CD8-positive, alpha-beta memory T cell (primary cell): Measurements from ENCODE around the gene TBC1D28. TPM values are rescaled to one million over a fixed set of nuclear protein-coding genes. Genes with fewer than 3 reads are reported as not detected.
A peak's percentile ranks its signal among the peaks of the same experiment; 100 is the strongest.
"Not testable (repeated sequence)": the region's sequence is repeated elsewhere in the genome, so short reads cannot be mapped to it uniquely, and the experiment has no call there.

Experiments used
- CTCF ChIA-PET: fragments of 350-600 bp; sonication (Branson Sonifier 250); formaldehyde crosslinking; loops from one replicate; lab custom pipeline; 2021; ENCODE audit warnings: antibody characterized with exemption; lab: Charles Lee
- POLR2A ChIA-PET: fragments of 350-600 bp; sonication (Branson Sonifier 250); formaldehyde crosslinking; loops from one replicate; lab custom pipeline; 2021; ENCODE audit warnings: antibody characterized with exemption; lab: Charles Lee
- DNase-seq, 5 donors: peaks; one replicate each; pipeline versions ENCODE4 v3.0.0 to v3.0.0-alpha.2; 2020 to 2022; ENCODE audit warnings: mixed read lengths in 1 of 5
- H3K27ac ChIP-seq: one replicate; pipeline ENCODE4 v1.7.0; 2013; ENCODE audit warnings: low read depth, mild to moderate bottlenecking, low read length, moderate library complexity
- H3K27me3 ChIP-seq: 2 replicates; pipeline ENCODE4 v1.7.0; 2013; ENCODE audit warnings: low read length, mild to moderate bottlenecking; ENCODE audit not compliant: insufficient read depth, poor library complexity, severe bottlenecking
- H3K36me3 ChIP-seq: 2 replicates; pipeline ENCODE4 v1.7.0; 2013; ENCODE audit warnings: mild to moderate bottlenecking, low read length, moderate library complexity; ENCODE audit not compliant: insufficient read depth
- H3K4me1 ChIP-seq: 2 replicates; pipeline ENCODE4 v1.7.0; 2013; ENCODE audit warnings: mild to moderate bottlenecking, low read length, moderate library complexity; ENCODE audit not compliant: insufficient read depth
- H3K4me3 ChIP-seq: 2 replicates; pipeline ENCODE4 v1.7.0; 2013; ENCODE audit warnings: mild to moderate bottlenecking, low read length
- H3K9me3 ChIP-seq: 2 replicates; pipeline ENCODE4 v1.7.0; 2013; ENCODE audit warnings: mild to moderate bottlenecking, low read length
- H3K27ac Mint-ChIP-seq, 8 donors: one replicate each; pipeline ENCODE4 v1.8.0; 2020 to 2021; ENCODE audit warnings: mixed read lengths in 8 of 8, mild to moderate bottlenecking in 6 of 8, inconsistent platforms in 3 of 8, moderate library complexity in 3 of 8
- H3K27me3 Mint-ChIP-seq, 2 donors: one replicate each; pipeline ENCODE4 v1.8.0; 2020 to 2021; ENCODE audit warnings: mixed read lengths in 2 of 2, mild to moderate bottlenecking in 1 of 2, moderate library complexity in 1 of 2
- H3K36me3 Mint-ChIP-seq, 3 donors: one replicate each; pipeline ENCODE4 v1.8.0; 2020 to 2021; ENCODE audit warnings: mixed read lengths in 3 of 3, inconsistent platforms in 1 of 3, mild to moderate bottlenecking in 1 of 3
- H3K4me1 Mint-ChIP-seq, 3 donors: one replicate each; pipeline ENCODE4 v1.8.0; 2020 to 2021; ENCODE audit warnings: mixed read lengths in 3 of 3, inconsistent platforms in 1 of 3, mild to moderate bottlenecking in 1 of 3
- H3K4me3 Mint-ChIP-seq, 7 donors: one replicate each; pipeline ENCODE4 v1.8.0; 2020 to 2021; ENCODE audit warnings: mixed read lengths in 7 of 7, mild to moderate bottlenecking in 6 of 7, moderate library complexity in 4 of 7, inconsistent platforms in 2 of 7
- H3K9me3 Mint-ChIP-seq, 5 donors: one replicate each; pipeline ENCODE4 v1.8.0; 2020 to 2022; ENCODE audit warnings: mixed read lengths in 5 of 5, mild to moderate bottlenecking in 3 of 5, moderate library complexity in 2 of 5, inconsistent platforms in 1 of 5
- polyA plus RNA-seq: library from polyadenylated mRNA; unstranded; fragments of 300-500 nt; fragmentation: Illumina TruSeq; gene quantifications from one replicate; pipeline ENCODE4 v1.2.3, GENCODE V29; 2021
- total RNA-seq, 2 experiments: library from RNA; stranded (reverse); gene quantifications; one replicate each; pipeline ENCODE4 v1.2.3, GENCODE V29; 2021

TBC1D28 gene
- total and polyA plus RNA-seq, 3 experiments from 2014 or later = not detected

DNA sequence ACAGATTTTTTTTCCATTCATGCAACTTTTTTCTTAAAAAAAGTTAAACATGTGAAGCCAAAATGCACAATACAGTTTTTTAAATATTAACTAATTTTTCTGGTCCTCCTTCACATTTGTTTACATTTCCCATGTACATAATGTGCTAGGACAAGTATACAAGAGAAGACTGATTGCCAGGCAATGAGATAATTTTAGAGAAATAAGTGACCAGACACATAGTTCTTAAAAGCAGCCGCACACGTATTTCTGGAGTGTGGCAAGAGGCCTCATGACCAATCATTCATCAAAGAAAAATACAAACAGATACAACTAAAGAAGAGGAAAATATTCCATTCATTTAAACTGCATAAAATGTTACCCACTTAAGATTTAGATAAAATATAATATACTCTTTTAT lies 22.1 kb upstream of the TBC1D28 start:
- peaks cover 17% of the 10 kb centered on the region for H3K9me3 ChIP-seq
- H3K4me3 Mint-ChIP-seq, DNase-seq, H3K27me3 ChIP-seq, H3K27ac Mint-ChIP-seq, POLR2A ChIA-PET, H3K4me1 ChIP-seq, H3K27me3 Mint-ChIP-seq, CTCF ChIA-PET, H3K27ac ChIP-seq, H3K4me3 ChIP-seq, H3K36me3 ChIP-seq, H3K4me1 Mint-ChIP-seq: not testable (repeated sequence)
- H3K9me3 Mint-ChIP-seq = peaks cover 28 to 57% (median 47%) of the 10 kb centered on the region in 5 donors
- peaks cover 14 to 30% (median 19%) of the 10 kb centered on the region in 3 donors for H3K36me3 Mint-ChIP-seq

DNA sequence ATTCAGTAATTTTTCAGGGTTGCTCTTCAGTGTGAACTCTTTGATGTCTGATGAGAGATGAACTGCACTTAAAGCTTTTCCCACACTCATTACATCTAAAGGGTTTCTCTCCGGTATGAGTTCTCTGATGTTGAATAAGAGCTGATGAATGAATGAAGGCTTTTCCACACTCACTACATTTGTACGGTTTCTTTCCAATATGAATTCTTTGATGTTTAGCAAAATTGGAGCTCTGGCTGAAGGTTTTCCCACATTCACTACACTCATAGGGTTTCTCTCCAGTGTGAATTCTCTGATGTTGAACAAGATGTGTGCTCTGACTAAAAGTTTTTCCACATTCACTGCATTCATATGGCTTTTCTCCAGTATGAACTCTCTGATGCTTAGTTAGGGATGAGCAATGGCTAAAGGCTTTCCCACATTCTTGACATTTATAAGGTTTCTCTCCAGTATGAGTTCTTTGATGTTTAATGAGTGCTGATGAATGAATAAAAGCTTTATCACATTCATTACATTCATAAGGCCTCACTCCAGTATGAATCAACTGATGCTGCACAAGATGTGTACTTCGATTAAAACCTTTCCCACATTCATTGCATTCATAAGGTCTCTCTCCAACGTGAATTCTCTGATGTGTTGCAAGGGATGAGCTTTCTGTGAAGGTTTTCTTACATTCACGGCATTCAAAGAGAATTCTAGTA lies 17.9 kb upstream of the TBC1D28 start:
- H3K27me3 ChIP-seq, CTCF ChIA-PET, H3K4me1 ChIP-seq, H3K36me3 Mint-ChIP-seq, H3K27ac Mint-ChIP-seq, H3K27me3 Mint-ChIP-seq, H3K4me1 Mint-ChIP-seq, POLR2A ChIA-PET, H3K36me3 ChIP-seq, DNase-seq, H3K4me3 Mint-ChIP-seq, H3K4me3 ChIP-seq, H3K27ac ChIP-seq: not testable (repeated sequence)
- peaks cover 20% of the 10 kb centered on the region for H3K9me3 ChIP-seq
- H3K9me3 Mint-ChIP-seq = peaks cover 24 to 61% (median 45%) of the 10 kb centered on the region in 5 donors

DNA sequence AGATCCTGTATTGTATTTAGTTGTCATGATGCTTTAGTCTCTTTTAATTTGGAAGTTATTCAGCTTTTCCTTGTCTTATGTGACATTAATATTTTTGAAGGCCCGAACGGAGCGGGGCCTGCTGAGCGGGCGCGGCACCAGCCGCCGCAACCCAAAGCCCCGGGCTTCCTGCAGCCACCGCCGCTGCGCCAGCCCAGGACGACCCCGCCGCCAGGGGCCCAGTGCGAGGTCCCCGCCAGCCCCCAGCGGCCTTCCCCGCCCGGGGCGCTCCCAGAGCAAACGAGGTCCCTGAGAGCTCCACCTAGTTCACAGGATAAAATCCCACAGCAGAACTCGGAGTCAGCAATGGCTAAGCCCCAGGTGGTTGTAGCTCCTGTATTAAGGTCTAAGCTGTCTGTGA lies 5.9 kb upstream of the TBC1D28 start:
- H3K9me3 Mint-ChIP-seq, H3K27me3 Mint-ChIP-seq, DNase-seq, POLR2A ChIA-PET, H3K4me3 Mint-ChIP-seq, H3K27ac ChIP-seq, H3K9me3 ChIP-seq, CTCF ChIA-PET, H3K4me1 Mint-ChIP-seq, H3K27ac Mint-ChIP-seq, H3K27me3 ChIP-seq, H3K4me3 ChIP-seq, H3K4me1 ChIP-seq, H3K36me3 ChIP-seq, H3K36me3 Mint-ChIP-seq: not testable (repeated sequence)

DNA sequence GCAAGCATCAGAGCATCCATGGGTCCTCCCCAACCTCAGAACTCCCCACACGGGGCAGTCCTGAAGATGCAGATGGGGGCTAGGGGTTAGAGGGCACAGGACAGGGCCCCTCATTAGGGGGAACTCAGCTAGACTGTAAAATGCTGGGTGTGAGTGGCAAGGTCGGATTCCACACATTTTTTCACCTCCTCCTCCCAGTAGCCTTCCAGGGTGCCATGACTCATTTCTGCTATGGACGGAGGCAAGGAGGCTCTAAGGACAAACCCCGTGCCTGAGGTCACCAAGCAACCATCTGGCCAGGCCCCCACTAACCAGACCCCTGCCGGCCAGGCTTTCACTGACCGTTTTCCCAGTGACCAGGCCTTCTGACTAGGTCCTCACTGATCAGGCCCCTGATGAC lies 1.1 kb downstream of the TBC1D28 start:
- POLR2A ChIA-PET, H3K36me3 Mint-ChIP-seq, H3K9me3 ChIP-seq, H3K4me1 ChIP-seq, H3K4me3 ChIP-seq, H3K36me3 ChIP-seq, H3K27me3 ChIP-seq, H3K27ac Mint-ChIP-seq, H3K9me3 Mint-ChIP-seq, H3K27me3 Mint-ChIP-seq, H3K4me1 Mint-ChIP-seq, H3K4me3 Mint-ChIP-seq, DNase-seq, CTCF ChIA-PET, H3K27ac ChIP-seq: not testable (repeated sequence)

DNA sequence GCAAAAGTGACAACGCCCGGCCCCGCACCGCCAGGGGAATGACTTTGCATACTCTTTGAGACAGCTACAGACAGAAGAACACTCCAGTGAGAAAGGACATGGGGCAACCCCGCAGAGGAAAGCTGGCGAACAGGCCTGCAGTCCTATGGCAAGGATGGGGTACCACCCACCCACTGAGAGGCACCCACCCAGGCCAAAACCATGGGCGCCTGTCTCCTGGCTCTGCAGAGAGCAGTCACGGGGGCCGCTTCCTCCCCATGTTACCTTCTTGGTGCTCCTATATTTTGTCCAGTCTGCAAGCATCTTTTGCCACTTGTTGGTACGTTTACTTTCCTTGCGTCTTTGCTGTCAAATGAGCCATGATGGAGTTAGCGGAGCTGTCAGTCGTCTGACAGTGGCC lies 5.8 kb downstream of the TBC1D28 start:
- H3K36me3 Mint-ChIP-seq, H3K4me1 Mint-ChIP-seq, H3K9me3 ChIP-seq, H3K27ac Mint-ChIP-seq, H3K27ac ChIP-seq, H3K4me3 ChIP-seq, POLR2A ChIA-PET, H3K9me3 Mint-ChIP-seq, CTCF ChIA-PET, DNase-seq, H3K4me3 Mint-ChIP-seq, H3K36me3 ChIP-seq, H3K4me1 ChIP-seq, H3K27me3 ChIP-seq: not testable (repeated sequence)
- peaks cover 12% of the 10 kb centered on the region in 2 donors for H3K27me3 Mint-ChIP-seq

DNA sequence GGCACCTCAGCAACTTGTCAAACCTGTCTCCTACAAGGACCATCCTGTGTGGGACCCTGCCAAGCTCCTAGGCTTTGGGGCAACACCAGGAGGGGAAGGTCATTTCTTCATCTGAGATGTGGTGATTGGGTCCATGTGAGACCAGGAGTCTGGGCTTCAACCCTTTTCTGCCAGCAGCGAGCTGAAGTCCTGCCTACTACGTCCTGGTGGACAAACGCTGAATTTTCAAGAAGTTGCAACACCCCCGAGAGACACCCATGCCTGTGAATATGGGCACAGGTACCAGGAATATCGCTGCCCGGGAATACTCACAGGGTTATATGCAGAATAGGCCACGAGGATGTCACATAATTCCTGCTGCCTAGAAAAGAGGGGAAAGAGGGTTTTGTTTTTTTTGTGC lies 8.0 kb downstream of the TBC1D28 start:
- H3K36me3 Mint-ChIP-seq, POLR2A ChIA-PET, H3K4me3 ChIP-seq, H3K27ac Mint-ChIP-seq, H3K4me1 Mint-ChIP-seq, H3K36me3 ChIP-seq, CTCF ChIA-PET, H3K9me3 ChIP-seq, H3K27ac ChIP-seq, DNase-seq, H3K4me3 Mint-ChIP-seq, H3K27me3 ChIP-seq, H3K9me3 Mint-ChIP-seq, H3K4me1 ChIP-seq: not testable (repeated sequence)
- H3K27me3 Mint-ChIP-seq = peaks cover 12 to 15% of the 10 kb centered on the region in 2 donors

DNA sequence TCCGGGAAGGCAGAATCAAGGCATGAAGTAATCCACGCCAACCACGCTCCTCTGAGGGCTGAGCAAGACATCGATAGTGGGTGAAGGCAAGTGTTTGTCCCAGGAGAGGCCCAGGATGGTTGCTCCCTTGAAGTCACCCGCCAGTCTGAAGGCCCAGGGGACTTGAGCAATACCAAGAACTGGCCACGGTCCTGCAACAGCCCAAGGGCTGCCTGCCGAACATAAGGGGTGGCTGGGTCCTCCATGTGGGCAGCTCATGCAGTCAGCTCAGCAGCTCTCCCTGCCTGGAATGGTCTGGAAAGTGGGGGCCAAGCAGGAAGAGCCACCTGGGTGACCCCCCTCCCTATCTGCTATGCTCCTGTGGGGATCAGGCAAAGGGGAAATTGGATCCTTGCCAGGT lies 8.4 kb downstream of the TBC1D28 start:
- CTCF ChIA-PET, H3K27ac ChIP-seq, H3K9me3 Mint-ChIP-seq, DNase-seq, H3K36me3 Mint-ChIP-seq, H3K9me3 ChIP-seq, POLR2A ChIA-PET, H3K36me3 ChIP-seq, H3K4me1 Mint-ChIP-seq, H3K4me3 ChIP-seq, H3K27me3 ChIP-seq, H3K27ac Mint-ChIP-seq, H3K4me1 ChIP-seq: not testable (repeated sequence)
- Mint-ChIP-seq H3K27me3 (peaks cover 12 to 15% of the 10 kb centered on the region in 2 donors), H3K4me3 (peak overlapping the region in 1 of 7 donors; percentile 23)

DNA sequence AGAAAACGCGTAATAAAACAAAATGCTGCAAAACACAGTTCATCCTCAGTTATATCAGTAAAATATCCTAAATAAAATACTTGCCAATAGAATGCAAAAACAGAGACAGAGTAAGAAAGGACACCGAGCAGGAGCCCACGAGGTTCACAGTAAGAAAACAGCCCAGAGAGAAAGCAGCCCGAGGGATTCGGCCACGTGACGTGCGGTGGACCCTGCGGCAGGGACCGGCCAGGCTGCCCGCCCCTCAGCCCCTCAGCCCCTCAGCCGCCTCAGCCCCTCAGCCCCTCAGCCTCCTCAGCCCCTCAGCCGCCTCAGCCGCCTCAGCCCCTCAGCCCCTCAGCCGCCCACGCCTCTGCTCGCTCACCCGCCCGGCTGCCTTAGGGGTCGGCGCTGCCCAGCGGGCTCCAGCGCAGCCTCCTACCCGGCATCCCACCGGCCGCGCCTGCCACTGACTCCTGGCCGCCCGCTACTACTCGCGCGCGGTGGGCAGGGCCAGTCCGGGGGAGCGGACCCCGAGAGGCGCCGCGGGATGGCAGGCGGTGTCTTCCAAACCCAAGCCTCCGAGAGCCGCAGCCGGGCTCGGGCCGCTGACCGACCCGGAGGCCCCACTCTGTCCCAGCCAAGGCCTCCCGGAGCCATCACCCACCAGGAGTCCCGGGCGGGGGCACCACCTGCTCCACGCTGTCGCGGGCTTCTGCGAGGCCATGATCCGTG lies 9.5 kb downstream of the TBC1D28 start:
- H3K27ac ChIP-seq, POLR2A ChIA-PET, H3K9me3 ChIP-seq, H3K27me3 ChIP-seq, H3K4me1 Mint-ChIP-seq, DNase-seq, H3K4me1 ChIP-seq, CTCF ChIA-PET, H3K4me3 ChIP-seq, H3K27ac Mint-ChIP-seq, H3K36me3 Mint-ChIP-seq, H3K9me3 Mint-ChIP-seq, H3K36me3 ChIP-seq: not testable (repeated sequence)
- Mint-ChIP-seq H3K4me3 (peak overlapping the region in 4 of 7 donors; percentile 22 to 70 (median 49)), H3K27me3 (peaks cover 12 to 15% of the 10 kb centered on the region in 2 donors)
